ENCODE measurements around the gene MYRIP. TPM values are rescaled to one million over a fixed set of nuclear protein-coding genes. Genes with fewer than 3 reads are reported as not detected.

MYRIP gene
- total RNA-seq, 1 experiment from 2014 or later, result not detected

DNA sequence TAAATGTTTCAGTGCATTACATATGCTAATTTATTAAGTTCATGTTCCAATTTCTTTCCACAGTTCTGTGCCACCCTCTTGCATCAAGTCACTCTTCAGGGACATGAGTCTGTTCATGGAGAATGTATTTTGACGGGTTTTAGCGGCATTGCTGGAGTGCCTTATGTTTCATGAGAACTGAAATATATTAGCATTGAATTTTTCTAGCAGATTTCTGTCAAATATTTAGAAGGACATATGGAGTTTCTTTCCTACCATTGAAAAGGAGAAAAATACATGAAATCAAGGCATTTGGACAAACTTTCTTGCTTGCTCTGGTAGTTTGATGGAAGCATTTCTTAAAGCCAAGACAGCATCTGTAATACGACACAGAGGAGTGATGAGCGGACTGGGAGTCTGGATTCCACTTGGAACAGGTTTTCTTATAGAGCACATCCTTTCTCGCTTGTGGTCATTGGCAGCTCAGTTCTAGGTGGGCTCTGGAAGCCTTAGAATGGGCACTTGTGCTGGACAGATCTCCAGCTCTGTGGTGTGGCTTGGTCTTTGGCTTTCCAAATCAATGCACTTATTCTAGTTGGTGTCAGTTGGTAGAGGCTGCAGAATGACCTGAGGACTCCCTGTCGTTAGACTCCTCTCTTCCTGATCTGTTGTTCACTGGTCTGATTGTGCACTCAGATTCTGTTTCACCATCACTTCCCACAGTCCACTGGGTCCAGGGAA is 415.5 kb downstream of the MYRIP start:
- intact Hi-C loops (cut with micrococcal nuclease), result no loop called here
- Histone ChIP-seq H3K9ac (ENCODE audit: low read length) (no peak overlapping the region), H3K9me2 (replicated peaks; ENCODE audit: low read length) (no peaks in the 10 kb centered on the region), H3K36me3 (ENCODE audit: low read depth, low read length) (no peaks in the 10 kb centered on the region), H3K4me2 (ENCODE audit: low read length) (no peak overlapping the region), H2AFZ (ENCODE audit: low read length) (no peak overlapping the region), H3K79me2 (ENCODE audit: low read length) (no peaks in the 10 kb centered on the region), H3K4me1 (ENCODE audit: insufficient read depth, low read length) (no peaks in the 10 kb centered on the region), H4K20me1 (ENCODE audit: low read length) (no peaks in the 10 kb centered on the region), H3K27me3 (ENCODE audit: low read length) (peaks cover 72% of the 10 kb centered on the region), H3F3A (ENCODE audit: low read length, unreplicated experiment) (no peaks in the 10 kb centered on the region), H3K9me3 (ENCODE audit: low read length) (no peaks in the 10 kb centered on the region), H3K4me3 (ENCODE audit: low read length) (no peak overlapping the region), H3K27ac (ENCODE audit: low read length) (no peak overlapping the region)
- no TSS peak for BruUV-seq (replicated peaks)
- POLR2A ChIA-PET (ENCODE audit: unreplicated experiment), result no interaction called here
- ATAC-seq, result no peak
- CTCF ChIA-PET, result no interaction called here
- DNase-seq, result no peak
- TF ChIP-seq EZH2 (IDR thresholded peaks at IDR 0.05; ENCODE audit: low read length, unreplicated experiment), result no peak
- TF ChIP-seq, protein P1, sequence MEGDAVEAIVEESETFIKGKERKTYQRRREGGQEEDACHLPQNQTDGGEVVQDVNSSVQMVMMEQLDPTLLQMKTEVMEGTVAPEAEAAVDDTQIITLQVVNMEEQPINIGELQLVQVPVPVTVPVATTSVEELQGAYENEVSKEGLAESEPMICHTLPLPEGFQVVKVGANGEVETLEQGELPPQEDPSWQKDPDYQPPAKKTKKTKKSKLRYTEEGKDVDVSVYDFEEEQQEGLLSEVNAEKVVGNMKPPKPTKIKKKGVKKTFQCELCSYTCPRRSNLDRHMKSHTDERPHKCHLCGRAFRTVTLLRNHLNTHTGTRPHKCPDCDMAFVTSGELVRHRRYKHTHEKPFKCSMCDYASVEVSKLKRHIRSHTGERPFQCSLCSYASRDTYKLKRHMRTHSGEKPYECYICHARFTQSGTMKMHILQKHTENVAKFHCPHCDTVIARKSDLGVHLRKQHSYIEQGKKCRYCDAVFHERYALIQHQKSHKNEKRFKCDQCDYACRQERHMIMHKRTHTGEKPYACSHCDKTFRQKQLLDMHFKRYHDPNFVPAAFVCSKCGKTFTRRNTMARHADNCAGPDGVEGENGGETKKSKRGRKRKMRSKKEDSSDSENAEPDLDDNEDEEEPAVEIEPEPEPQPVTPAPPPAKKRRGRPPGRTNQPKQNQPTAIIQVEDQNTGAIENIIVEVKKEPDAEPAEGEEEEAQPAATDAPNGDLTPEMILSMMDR (conservative IDR thresholded peaks at IDR 0.05; ENCODE audit: low read depth, low read length), result no peak

GRCh38 chr3:40226636-40227035 is 417.2 kb downstream of the MYRIP start:
- Histone ChIP-seq H3K27me3 (ENCODE audit: low read length) (peaks cover 80% of the 10 kb centered on the region), H3K27ac (ENCODE audit: low read length) (no peak overlapping the region), H3K4me1 (ENCODE audit: insufficient read depth, low read length) (no peaks in the 10 kb centered on the region), H3K9me3 (ENCODE audit: low read length) (no peaks in the 10 kb centered on the region), H3K9ac (ENCODE audit: low read length) (no peak overlapping the region), H3K79me2 (ENCODE audit: low read length) (no peaks in the 10 kb centered on the region), H2AFZ (ENCODE audit: low read length) (no peak overlapping the region), H3K36me3 (ENCODE audit: low read depth, low read length) (no peaks in the 10 kb centered on the region), H3K9me2 (replicated peaks; ENCODE audit: low read length) (no peaks in the 10 kb centered on the region), H3K4me3 (ENCODE audit: low read length) (no peak overlapping the region), H4K20me1 (ENCODE audit: low read length) (no peaks in the 10 kb centered on the region), H3K4me2 (ENCODE audit: low read length) (no peak overlapping the region), H3F3A (ENCODE audit: low read length, unreplicated experiment) (no peaks in the 10 kb centered on the region)
- POLR2A ChIA-PET (ENCODE audit: unreplicated experiment), result no interaction called here
- intact Hi-C loops (cut with micrococcal nuclease), result no loop called here
- no TSS peak for BruUV-seq (replicated peaks)
- no peak for ATAC-seq
- no peak for DNase-seq
- CTCF ChIA-PET, result no interaction called here
- no peak for TF ChIP-seq EZH2phosphoT487 (IDR thresholded peaks at IDR 0.05; ENCODE audit: borderline replicate concordance, low read length)

GRCh38 chr3:40228792-40229350 is 419.5 kb downstream of the MYRIP start:
- DNase-seq, result no peak
- Histone ChIP-seq H3K4me3 (ENCODE audit: low read length) (no peak overlapping the region), H3K27ac (ENCODE audit: low read length) (no peak overlapping the region), H3K79me2 (ENCODE audit: low read length) (no peaks in the 10 kb centered on the region), H3F3A (ENCODE audit: low read length, unreplicated experiment) (no peaks in the 10 kb centered on the region), H2AFZ (ENCODE audit: low read length) (no peak overlapping the region), H3K9me3 (ENCODE audit: low read length) (no peaks in the 10 kb centered on the region), H3K27me3 (ENCODE audit: low read length) (peaks cover 83% of the 10 kb centered on the region), H3K4me1 (ENCODE audit: insufficient read depth, low read length) (no peaks in the 10 kb centered on the region), H3K9ac (ENCODE audit: low read length) (no peak overlapping the region), H3K9me2 (replicated peaks; ENCODE audit: low read length) (no peaks in the 10 kb centered on the region), H3K4me2 (ENCODE audit: low read length) (no peak overlapping the region), H4K20me1 (ENCODE audit: low read length) (no peaks in the 10 kb centered on the region), H3K36me3 (ENCODE audit: low read depth, low read length) (no peaks in the 10 kb centered on the region)
- BruUV-seq (replicated peaks), result no TSS peak
- no peak for ATAC-seq
- POLR2A ChIA-PET (ENCODE audit: unreplicated experiment), result no interaction called here
- CTCF ChIA-PET, result no interaction called here
- intact Hi-C loops (cut with micrococcal nuclease), result no loop called here
- TF ChIP-seq, protein P1 (conservative IDR thresholded peaks at IDR 0.05; ENCODE audit: low read depth, low read length), result no peak
- TF ChIP-seq EZH2phosphoT487 (IDR thresholded peaks at IDR 0.05; ENCODE audit: borderline replicate concordance, low read length) (no peak), EZH2 (IDR thresholded peaks at IDR 0.05; ENCODE audit: low read length, unreplicated experiment) (no peak)
